ENCODE measurements around the gene KDSR.

Gene KDSR

DNA sequence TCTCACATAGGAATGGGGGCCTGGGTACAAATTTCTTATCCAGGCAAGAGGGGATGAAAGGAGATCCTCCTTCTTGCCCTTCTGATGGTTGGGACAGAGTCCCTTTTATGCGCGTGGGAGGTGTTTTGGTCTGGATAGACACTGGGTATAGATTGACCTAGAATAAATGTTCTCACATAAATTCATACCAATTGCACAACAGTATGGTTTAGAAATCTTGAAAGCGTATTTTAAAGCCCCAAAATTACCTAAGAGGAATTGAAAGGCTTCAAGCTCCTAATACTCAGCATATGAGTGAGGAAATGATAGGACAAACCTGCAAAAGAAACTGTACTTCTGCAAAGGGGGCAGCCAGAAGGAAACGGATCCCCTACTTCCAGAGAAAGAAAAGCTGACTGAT is 44.8 kb downstream of the KDSR start:
- DNase-seq: no peak

DNA sequence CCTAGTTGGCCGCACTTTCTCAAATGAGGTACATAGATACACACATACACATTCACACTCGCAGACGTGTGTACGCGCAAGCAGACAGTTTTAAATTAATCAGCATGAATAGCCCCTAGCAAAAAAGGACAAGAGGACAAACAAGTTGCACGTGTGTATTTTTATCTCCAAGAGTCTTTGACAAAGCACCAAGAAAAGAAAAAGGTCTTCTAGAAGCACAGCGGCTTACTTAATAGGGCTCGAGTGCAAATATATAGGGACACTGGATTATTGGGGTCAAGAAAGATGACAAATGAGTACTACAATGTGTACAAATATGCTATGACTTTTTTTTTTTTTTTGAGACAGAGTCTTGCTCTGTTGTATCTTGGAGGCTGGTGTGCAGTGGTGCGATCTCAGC is 45.7 kb downstream of the KDSR start:
- DNase-seq: no peak

DNA sequence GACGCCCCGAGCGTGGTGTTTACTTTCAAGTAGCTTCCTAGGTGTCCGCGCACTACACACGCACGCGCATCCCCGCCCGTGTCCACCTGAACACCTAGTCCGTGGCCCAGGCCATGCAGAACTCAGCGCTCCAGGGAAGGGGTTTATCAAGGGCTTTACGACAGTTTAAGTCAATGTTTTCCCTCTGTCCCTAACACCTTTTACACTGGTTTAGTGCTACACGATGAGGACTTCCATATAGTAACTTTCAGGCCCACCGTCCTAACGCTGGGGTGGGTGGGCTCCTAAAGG is 46.1 kb downstream of the KDSR start:
- DNase-seq: peak in 3 of 58 donors; percentile 6 to 31 (median 22)

DNA sequence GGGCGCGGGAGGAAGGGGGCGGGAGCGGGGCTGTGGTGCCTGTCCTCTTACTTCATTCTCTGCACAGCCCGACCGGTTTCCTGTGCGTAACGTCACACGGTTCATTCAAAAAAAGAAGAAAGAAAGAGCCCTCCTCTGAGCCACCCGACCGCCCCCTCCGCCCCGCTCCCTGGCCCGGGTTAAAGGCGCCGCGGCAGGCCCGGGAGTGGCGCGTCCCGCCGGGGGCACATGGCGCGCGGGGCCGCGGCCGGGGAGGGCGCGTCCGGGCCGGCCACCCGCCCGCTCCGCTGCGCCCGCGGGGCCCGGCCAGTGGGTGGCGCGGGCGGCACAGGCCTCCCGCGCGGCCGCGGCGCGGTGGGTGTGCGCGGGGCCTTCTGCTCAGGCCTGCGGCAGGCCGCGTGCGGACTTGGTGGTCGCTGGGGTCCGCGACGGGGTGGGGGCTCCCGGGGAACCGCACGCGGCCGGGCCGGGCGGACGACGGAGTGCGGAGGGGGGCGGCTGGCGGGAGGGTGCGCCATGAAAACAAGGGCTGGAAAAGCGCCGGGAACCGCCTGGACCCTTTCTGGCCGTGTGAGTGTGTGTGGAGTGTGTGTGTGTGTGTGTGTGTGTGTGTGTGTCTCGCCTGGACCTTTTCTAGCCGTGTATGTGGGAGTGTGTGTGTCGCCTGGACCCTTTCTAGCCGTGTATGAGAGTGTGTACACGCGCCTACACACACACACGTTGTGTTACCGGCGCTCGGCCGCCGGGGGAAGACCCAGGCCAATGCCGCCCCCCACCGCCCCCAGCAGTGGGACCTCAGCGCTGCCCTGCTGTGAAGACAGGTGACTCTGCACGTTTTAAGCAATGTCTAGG is 46.7 kb downstream of the KDSR start:
- DNase-seq: peak in 57 of 58 donors; percentile 14 to 89 (median 78)

DNA sequence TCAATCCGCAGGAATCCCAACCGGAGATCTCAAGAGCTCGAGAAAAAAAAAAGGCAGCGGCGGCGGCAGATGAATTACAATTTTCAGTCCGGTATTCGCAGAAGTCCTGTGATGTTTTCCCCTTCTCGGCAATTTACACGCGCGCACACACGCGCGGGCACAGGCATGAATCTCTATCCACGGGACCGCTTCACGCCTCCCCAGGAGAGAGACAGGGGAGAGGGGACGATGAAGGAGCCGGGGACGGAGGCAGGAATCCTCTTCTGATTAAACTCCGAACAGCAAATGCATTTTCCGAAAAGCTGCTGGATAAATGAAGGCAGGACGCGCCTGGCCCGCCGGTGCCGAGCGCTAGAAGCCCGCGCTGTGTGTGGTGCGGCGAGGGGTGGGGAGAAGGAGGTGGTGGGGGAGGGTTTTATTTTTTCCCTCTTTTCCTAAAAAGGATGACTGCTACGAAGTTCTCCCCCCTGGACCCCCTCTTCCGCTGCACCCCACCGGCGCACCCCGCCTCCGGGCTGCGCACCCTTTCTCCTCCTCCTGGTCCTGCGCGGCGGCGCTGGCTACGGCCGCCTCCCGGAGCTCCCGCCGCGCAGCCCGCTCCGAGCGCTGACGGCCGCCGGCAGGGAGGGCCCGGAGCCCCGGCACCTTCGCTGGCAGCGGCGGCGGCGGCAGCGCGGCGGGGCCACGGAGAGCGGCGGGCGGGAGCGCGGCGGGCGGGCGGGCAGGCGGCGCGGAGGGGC is 47.5 kb downstream of the KDSR start, which contains the start of gene BCL2:
BCL2 (minus strand) TSS at position 387 of the 740 bp plus-strand sequence.
- peak in 45 of 58 donors; percentile 25 to 82 (median 65) for DNase-seq

DNA sequence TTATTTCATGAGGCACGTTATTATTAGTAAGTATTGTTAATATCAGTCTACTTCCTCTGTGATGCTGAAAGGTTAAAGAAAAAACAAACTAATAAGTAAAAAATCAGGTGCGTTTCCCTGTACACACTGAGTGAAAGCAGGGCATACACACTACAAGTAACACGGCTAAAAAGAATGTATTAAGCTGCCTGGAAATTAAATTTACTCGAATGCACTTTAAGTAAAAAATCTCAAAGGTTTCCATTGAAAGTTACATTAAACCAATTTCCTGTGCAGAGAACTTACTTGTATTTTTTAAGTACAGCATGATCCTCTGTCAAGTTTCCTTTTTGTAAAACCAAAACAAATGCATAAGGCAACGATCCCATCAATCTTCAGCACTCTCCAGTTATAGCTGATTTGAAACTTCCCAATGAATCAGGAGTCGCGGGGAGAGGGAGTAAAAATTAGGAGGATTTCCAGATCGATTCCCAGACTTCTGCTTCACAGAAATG is 48.1 kb downstream of the KDSR start:
- no peak for DNase-seq

DNA sequence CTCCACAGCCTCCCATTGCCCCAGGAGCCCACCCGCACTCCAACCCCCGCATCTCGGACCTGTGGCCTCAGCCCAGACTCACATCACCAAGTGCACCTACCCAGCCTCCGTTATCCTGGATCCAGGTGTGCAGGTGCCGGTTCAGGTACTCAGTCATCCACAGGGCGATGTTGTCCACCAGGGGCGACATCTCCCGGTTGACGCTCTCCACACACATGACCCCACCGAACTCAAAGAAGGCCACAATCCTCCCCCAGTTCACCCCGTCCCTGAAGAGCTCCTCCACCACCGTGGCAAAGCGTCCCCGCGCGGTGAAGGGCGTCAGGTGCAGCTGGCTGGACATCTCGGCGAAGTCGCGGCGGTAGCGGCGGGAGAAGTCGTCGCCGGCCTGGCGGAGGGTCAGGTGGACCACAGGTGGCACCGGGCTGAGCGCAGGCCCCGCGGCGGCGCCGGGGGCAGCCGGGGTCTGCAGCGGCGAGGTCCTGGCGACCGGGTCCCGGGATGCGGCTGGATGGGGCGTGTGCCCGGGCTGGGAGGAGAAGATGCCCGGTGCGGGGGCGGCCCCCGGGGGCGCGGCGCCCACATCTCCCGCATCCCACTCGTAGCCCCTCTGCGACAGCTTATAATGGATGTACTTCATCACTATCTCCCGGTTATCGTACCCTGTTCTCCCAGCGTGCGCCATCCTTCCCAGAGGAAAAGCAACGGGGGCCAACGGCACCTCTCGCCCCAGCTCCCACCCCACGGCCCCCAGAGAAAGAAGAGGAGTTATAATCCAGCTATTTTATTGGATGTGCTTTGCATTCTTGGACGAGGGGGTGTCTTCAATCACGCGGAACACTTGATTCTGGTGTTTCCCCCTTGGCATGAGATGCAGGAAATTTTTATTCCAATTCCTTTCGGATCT is 48.8 kb downstream of the KDSR start:
- DNase-seq: peak in 51 of 58 donors; percentile 11 to 77 (median 59)

DNA sequence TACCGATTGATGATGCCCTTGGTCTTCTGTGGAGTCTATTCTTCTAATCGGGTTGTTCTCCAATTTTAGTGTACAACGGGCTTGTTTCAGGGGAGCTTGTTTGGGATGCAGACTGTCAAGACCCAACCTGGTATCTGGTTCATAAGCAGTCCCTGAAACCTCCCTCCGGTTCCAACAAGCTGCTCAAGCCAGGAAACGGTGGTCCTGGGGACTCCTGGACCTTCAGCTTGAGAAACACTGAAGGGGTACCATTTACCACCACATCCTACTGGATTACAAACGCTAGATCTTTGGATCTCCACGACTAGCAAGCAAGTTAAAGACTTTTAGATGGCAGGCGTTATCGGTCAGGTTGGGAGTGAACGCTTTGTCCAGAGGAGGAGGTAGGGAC is 49.5 kb downstream of the KDSR start:
- DNase-seq: no peak

DNA sequence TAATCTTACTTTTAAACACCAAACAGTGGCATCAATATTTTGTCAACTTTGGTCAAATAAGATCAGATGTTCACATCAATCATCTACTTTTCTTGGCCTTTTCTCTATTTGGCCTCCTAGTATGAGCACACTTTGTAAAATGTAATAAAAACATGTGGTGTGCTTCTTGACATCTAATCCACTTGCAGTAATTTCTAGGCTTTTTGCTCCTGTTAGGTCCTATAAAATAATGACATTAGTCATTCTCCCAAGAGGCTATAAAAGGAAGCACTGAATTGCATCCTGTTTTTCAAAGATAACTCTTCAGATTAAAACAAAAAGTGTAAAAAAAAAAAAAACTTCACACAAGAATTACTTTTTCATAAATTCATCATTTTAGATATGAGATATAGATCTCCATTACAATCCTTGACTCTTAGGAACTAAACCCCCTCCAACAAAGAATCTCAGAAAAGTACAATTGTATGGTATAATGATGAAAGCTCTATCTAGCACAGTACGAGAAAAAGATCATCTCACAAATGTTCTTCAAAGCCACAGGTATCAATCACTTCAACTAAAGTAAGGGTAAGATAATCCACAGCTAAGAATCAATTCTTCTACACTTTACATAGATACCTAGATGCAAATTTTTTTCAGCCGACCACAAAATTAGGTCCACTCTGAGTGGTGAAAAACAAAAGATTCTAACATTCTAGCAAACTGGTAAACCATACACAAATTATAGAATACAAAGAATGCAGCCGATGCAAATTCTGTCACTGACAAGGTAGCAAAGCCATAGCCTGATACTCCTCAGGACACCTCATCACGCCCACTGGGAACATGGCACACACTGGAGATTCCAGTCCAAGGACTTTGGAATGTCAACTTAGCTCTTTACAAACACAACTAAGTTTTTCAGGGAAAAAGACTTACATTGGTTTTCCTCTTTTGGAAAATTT is 50.1 kb downstream of the KDSR start:
- DNase-seq: no peak

DNA sequence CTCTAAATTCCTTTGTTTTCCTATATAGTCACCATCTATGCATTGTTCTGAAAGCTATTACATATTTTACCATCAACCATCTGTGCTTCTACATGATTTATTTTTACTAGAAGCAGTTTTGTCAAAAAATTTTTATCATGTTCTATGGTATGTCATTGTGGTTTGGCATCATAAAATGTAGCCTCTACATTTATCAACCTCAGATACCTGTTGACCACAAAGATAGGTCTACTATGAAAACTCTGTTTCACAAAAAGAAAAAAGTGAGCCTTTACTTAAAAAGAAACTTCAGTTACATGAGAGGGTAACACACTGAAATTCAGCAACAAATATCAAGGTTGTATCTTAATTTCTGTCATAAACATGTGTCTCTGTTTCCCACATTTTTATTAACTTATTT is 51.1 kb downstream of the KDSR start:
- DNase-seq: no peak

DNA sequence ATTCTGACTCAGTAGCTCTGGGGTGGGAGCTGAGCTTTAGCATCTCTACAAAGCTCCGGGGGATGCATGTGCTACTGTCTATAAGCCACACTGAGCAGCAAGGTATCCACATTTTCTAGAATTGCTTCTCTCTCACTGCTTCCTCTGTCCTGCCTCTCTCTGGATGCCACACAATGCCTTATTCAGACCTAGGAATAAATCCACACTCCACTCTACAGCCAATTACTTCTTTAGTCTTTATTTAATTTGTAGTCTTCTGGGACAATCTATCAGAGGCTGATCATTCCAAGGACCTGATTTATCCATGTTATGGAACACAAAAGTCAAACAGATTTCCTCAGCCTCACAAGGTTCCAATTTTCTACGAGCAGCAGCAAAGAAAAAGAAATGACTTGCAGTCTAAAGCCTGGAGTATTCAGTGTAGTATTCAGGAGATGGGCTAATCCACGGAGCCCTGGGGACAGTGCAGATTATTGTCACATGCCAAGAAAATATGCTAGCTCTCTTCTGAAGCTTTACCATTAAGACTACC is 51.8 kb downstream of the KDSR start:
- DNase-seq: peak in 2 of 58 donors; percentile 18 to 58

DNA sequence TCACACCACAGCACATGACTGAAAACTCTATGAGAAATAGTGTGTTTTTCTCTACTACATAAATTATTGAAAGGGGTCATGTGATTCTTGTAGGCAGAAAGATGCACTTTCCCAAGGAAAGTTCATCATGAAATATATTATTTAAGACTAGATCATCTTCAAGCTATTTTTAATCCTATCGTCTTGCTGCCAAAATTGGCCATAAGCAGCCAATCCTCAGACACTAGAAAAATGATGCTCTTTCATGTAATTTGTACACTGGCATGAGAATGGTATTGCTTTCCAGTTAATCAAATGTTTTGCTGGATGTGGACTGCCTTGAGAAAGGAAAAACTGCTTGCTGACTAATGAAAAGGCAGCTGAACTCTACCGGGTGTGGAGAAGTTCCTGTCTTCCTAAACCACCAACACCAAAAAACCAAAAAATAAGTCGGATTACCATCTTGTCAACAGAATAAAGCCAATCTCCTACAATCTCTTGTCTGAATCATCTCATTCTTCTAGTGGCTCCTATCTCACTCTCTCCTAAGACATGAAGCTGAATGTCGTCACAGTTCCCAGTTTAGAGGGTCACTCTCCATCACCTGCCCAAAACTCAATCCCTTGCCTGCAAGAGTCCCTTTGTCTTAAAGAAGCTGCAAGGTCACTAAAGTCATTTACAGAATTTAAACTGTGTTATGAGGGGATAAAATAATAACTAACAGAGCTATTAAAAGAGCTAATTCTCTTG is 52.8 kb downstream of the KDSR start:
- DNase-seq: no peak

DNA sequence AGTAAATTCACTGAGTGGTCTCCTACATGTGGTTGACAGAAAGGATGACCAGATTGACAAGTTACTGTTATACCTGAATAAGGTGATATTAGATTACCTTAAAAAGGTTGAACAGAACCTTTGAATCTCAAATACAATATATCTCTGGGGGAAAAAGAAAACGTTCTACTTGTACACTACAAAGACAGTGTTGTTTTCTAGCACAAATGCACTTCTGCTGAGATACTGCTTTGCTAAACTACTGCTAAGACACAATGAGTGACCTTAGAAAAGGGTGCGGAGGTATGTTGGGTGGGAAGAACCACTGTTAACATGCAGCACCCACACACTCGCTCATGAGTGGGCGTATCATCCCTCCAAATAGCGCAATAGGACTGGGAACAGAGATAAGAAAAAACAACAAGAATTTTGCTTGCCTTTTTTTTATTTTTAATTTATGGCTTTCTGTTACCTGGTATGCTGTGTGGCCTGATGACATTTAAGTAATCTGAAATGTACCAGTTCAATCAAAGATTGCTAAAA is 53.5 kb downstream of the KDSR start:
- no peak for DNase-seq

DNA sequence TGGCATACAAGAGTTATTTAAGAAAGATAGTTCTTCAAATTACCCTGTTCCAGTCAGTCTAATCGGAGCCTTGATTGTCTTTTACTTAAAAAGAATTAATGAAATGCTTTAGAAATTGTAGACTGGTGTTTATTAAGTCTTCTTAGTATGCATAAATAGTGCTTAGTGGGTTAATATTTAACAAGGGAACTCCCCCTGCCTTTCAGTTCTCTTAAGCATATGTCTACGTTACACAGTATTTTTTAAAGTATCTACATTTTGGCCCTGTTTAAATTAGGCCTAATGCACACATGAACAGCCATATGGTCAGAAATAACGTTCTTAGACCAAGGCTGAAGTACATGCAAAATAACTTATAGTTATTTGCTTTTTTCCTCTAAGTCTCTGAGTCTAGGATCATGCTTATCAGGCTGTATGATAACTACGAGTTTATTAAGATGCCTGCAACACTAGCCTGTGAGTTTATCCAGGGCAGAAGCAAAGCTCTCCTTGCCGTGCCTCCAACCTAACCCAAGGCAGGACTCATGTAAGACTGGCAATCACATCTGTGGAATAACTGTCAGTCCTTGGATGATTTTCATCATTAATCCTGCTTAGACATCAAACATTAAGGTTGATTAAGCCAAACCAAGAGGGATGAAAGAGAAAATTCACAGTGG is 54.1 kb downstream of the KDSR start:
- no peak for DNase-seq

DNA sequence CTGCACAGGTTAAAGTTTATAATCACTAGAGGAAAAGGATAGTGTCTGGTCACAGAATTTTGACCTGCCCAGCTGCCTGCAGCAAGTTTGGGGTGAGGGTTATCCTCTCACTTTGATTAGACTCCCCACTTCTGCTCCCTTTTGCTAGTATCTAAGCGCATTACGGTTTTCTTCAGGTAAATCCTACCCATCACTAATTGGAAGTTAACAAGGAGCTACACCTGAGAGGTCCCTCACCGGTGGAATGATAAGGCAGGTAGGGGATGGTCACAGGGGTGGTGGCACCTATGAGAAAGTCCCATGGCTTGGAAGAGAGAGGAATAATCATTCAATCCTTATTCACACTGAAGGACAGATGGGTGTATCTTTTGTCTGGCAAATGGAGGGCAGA is 55.0 kb downstream of the KDSR start:
- DNase-seq: no peak

DNA sequence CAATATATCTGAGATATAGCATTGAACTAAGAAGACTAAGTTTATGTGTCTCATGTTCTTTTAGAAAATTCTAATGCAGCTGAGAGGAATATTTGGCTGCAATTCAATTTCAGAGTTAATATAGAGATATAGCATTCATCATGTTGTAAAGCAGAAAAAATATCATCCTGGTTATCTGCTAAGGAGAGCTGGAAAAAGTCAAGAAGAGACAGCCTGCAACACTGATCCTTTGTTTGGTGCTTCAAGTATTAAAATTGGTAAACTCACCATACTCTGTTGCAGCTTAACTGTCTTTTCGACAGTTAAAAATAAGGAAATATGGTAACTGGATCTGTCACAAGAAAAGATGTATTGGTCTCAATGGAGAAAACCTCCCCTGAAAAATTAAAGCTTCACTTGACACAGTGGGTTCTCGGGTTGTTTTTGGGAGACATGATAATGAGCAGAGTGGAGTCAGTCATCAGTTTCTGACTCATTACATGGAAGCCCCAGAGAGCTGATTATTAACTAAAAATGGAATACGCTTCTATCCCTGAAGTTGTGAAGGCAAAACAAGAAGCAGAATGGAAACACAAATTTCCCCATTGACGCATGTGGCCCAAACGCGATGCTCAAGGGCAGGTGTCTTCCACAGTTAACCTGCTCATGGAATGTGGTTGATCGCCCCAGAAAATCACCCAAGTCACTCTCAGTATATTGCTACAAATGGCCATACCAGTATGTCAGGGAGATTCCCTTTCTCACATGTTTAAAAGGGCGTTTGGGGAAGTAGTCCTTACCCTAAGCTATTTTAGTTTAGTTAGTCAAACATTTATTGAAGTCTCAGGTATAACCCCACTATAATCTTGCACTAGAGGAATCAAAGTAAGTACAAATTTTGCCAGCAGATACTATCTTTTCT is 55.6 kb downstream of the KDSR start:
- DNase-seq: no peak

DNA sequence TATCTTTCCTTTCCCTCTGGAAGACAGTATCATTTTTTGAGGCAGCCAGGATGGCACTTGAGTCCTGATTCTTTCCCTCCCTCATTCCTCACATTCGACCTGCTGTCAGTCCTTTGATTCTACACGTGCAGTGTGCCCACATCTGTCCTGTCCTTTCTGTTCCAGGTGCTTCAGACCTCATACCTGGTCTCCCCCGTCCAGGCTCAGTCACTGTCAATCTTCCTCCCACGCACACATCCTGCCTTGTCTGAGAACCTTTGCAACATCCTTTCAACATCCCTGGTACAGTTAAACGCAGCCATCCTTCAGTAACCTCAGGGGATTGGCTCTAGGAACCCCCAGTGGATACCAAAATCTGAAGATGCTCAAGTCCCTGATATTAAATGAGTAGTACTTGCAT is 57.6 kb downstream of the KDSR start:
- DNase-seq: no peak

All from anterior cingulate cortex (tissue), 58 donors.